ENCODE measurements around the gene CORO6. TPM values are rescaled to one million over a fixed set of nuclear protein-coding genes. Genes with fewer than 3 reads are reported as not detected.

CORO6 gene
- total and polyA plus RNA-seq, 8 donors: 1.1 to 53.1 (median 14.2) TPM

GRCh38 chr17:29572691-29573557, 49.8 kb downstream of the CORO6 start:
- H3K4me3 ChIP-seq: peak overlapping the region; percentile 23 to 46 (median 34)
- H3K27me3 ChIP-seq: no peaks in the 10 kb centered on the region
- H3K27ac ChIP-seq: peak overlapping the region in 3 of 5 donors; percentile 20 to 48 (median 45)
- peaks cover 34 to 56% (median 49%) of the 10 kb centered on the region in 4 donors for H3K36me3 ChIP-seq
- no peaks in the 10 kb centered on the region for H3K9me3 ChIP-seq
- TF ChIP-seq POLR2AphosphoS5 (IDR thresholded peaks at IDR 0.05) (peak in 2 of 3 donors; percentile 17 to 49), EP300 (IDR thresholded peaks at IDR 0.05) (no peak), POLR2A (IDR thresholded peaks at IDR 0.05) (no peak), CTCF (IDR thresholded peaks at IDR 0.05) (peak in 5 of 7 experiments; percentile 16 to 73 (median 70))
- 30 to 42% (median 37%) methylated on average over 25 to 62 of the region's 62 CpGs for WGBS, 5 donors
- peaks cover 26 to 69% (median 68%) of the 10 kb centered on the region in 4 donors for H3K4me1 ChIP-seq
- DNase-seq: peak; percentile 52 to 89
- intact Hi-C loops (cut with DNase I; ENCODE audit: low total_unique reads): no loop called here

- Histone ChIP-seq H3K27me3 (no peaks in the 10 kb centered on the region), H3K4me3 (peak overlapping the region; percentile 23 to 46 (median 34)), H3K9me3 (no peaks in the 10 kb centered on the region), H3K36me3 (peaks cover 28 to 47% (median 41%) of the 10 kb centered on the region in 4 donors), H3K4me1 (peaks cover 26 to 71% (median 64%) of the 10 kb centered on the region in 4 donors), H3K27ac (peak overlapping the region in 3 of 5 donors; percentile 20 to 48 (median 45))
- DNase-seq: peak; percentile 24 to 33
- 63 to 90% (median 66%) methylated on average over 15 to 30 of the region's 30 CpGs for WGBS, 5 donors
- intact Hi-C loops (cut with DNase I; ENCODE audit: low total_unique reads): no loop called here
- TF ChIP-seq POLR2A (IDR thresholded peaks at IDR 0.05): no peak
- no peak for TF ChIP-seq EP300 (IDR thresholded peaks at IDR 0.05)
- no peak for TF ChIP-seq CTCF (IDR thresholded peaks at IDR 0.05)
- no peak for TF ChIP-seq POLR2AphosphoS5 (IDR thresholded peaks at IDR 0.05)
These were observed 50.6 kb downstream of the CORO6 start for GRCh38 chr17:29571883-29572681.

- H3K27ac ChIP-seq: no peak overlapping the region
- H3K27me3 ChIP-seq: no peaks in the 10 kb centered on the region
- DNase-seq: peak in 1 of 2 donors; percentile 21
- 81 to 90% (median 85%) methylated on average over 6 of the region's 6 CpGs for WGBS, 5 donors
- no peaks in the 10 kb centered on the region for H3K9me3 ChIP-seq
- H3K4me3 ChIP-seq: no peak overlapping the region
- no peak for TF ChIP-seq POLR2AphosphoS5 (IDR thresholded peaks at IDR 0.05)
- no peak for TF ChIP-seq EP300 (IDR thresholded peaks at IDR 0.05)
- TF ChIP-seq POLR2A (IDR thresholded peaks at IDR 0.05): no peak
- TF ChIP-seq CTCF (IDR thresholded peaks at IDR 0.05): no peak
- intact Hi-C loops (cut with DNase I; ENCODE audit: low total_unique reads): no loop called here
- H3K4me1 ChIP-seq: peaks cover 26 to 76% (median 65%) of the 10 kb centered on the region in 4 donors
- H3K36me3 ChIP-seq: peaks cover 22 to 41% (median 35%) of the 10 kb centered on the region in 4 donors
These were observed 51.2 kb downstream of the CORO6 start for GRCh38 chr17:29571486-29571882.

- TF ChIP-seq EP300 (IDR thresholded peaks at IDR 0.05) (no peak), CTCF (IDR thresholded peaks at IDR 0.05) (no peak), POLR2A (IDR thresholded peaks at IDR 0.05) (no peak), POLR2AphosphoS5 (IDR thresholded peaks at IDR 0.05) (no peak)
- DNase-seq: peak; percentile 7 to 49
- no peaks in the 10 kb centered on the region for H3K9me3 ChIP-seq
- H3K27ac ChIP-seq: peak overlapping the region in 1 of 5 donors; percentile 3
- 32 to 63% (median 58%) methylated on average over 7 of the region's 7 CpGs for WGBS, 5 donors
- no peak overlapping the region for H3K4me3 ChIP-seq
- H3K4me1 ChIP-seq: peaks cover 35 to 83% (median 75%) of the 10 kb centered on the region in 4 donors
- H3K36me3 ChIP-seq: peaks cover 14 to 32% (median 25%) of the 10 kb centered on the region in 4 donors
- H3K27me3 ChIP-seq: no peaks in the 10 kb centered on the region
- intact Hi-C loops (cut with DNase I; ENCODE audit: low total_unique reads): no loop called here
These were observed 52.2 kb downstream of the CORO6 start for GRCh38 chr17:29570521-29570920.
